NCI-H1105 treated with DMSO at 0.1 percent for 48 hours (cell line): Measurements from ENCODE around the gene C1orf210.

Source experiments
- DNase-seq: peaks from one replicate; lab custom pipeline; 2025; lab: John Stamatoyannopoulos, UW

Gene C1orf210

GRCh38 chr1:43312212-43312623, 26.8 kb upstream of the C1orf210 start:
- DNase-seq = no peak

DNA sequence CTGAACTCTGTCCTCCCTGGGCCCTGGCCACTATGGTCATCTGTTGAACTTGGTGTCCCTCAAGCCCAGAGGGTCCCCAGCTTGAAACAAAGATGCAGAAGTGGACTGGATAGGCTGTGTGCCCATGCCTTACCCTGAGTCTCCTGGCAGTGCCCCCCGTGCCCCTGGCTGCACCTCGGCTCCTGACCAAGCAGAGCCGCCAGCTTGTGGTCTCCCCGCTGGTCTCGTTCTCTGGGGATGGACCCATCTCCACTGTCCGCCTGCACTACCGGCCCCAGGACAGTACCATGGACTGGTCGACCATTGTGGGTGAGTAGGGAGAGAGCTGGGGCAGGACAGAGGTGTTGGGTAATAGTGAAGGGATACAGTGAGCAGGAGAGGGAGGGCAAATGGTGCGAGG, 26.1 kb upstream of the C1orf210 start:
- DNase-seq = no peak

DNA sequence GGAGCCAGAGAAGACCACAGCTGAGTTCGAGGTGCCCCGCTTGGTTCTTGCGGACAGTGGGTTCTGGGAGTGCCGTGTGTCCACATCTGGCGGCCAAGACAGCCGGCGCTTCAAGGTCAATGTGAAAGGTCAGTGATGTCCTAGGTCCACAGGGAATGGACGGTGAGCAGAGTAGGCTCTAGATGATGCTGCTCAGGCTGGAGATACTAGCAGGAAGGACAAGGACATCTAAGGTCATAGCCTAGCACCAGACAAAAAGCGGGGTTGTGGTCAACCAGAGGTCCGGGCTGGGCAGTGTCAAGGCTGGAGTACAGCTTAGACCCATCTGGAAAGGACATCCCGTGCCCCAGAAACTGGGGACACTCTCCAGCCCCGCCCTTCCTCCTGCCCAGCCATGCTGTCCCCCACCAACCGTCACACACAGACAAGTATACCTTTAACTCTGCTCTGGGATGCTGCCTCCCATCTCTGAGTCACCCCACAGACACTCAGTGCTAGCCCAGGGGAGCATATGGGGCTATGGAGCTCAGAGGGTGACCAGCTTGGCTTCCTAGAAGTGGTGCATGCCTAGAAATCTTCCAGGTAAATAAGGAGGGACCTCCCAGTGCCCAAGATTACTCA, 24.1 kb upstream of the C1orf210 start:
- DNase-seq = no peak

GRCh38 chr1:43308635-43309404, 23.4 kb upstream of the C1orf210 start:
- DNase-seq = no peak

DNA sequence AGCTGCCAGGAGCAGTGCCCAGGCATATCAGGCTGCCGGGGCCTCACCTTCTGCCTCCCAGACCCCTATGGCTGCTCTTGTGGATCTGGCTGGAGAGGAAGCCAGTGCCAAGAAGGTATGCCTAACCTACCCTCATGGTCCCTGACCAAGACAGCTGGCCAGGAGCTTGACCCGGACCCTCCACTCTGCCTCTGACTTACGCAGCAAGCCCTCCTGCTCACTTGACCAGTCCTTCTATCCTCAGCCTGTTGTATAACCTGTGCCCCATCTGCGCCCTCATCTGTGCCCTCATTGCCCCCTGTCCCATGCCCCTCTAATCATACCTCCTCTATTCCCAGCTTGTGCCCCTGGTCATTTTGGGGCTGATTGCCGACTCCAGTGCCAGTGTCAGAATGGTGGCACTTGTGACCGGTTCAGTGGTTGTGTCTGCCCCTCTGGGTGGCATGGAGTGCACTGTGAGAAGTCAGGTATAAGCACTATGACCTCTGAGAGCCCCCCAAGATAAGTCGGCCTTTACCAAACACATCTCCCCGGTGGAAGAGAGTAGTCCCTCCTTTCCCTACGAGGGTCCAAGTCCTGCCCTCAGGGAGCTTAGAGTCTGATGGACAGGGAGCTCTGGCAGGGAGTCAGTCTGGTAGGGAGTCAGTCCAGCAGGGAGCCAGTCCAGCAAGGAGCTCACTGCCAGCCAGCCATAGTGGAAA, 22.2 kb upstream of the C1orf210 start:
- DNase-seq = no peak

DNA sequence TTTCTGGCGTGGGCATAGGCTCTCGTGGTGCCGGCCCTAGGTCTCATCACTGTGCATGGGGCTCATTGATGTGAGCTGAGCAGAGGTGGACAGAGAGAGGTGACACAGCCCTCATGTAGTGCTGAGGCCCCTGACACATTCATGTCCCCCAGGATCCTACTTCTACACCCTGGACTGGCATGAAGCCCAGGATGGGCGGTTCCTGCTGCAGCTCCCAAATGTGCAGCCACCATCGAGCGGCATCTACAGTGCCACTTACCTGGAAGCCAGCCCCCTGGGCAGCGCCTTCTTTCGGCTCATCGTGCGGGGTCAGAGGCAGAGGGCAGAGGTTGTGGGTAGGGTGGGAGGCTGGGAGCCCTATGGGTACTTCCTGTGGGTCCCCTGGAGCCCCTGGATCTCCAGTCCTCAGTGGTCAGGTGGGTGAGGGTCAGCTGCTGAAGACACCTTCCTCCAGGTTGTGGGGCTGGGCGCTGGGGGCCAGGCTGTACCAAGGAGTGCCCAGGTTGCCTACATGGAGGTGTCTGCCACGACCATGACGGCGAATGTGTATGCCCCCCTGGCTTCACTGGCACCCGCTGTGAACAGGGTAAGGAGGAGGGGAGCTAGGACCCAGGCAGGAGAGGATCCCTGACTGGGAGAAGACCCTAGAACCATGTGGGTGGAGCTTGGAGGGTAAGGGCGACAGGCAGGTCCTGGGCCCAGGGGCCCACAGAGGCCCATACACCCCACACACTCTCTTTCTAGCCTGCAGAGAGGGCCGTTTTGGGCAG, 21.5 kb upstream of the C1orf210 start:
- no peak for DNase-seq

DNA sequence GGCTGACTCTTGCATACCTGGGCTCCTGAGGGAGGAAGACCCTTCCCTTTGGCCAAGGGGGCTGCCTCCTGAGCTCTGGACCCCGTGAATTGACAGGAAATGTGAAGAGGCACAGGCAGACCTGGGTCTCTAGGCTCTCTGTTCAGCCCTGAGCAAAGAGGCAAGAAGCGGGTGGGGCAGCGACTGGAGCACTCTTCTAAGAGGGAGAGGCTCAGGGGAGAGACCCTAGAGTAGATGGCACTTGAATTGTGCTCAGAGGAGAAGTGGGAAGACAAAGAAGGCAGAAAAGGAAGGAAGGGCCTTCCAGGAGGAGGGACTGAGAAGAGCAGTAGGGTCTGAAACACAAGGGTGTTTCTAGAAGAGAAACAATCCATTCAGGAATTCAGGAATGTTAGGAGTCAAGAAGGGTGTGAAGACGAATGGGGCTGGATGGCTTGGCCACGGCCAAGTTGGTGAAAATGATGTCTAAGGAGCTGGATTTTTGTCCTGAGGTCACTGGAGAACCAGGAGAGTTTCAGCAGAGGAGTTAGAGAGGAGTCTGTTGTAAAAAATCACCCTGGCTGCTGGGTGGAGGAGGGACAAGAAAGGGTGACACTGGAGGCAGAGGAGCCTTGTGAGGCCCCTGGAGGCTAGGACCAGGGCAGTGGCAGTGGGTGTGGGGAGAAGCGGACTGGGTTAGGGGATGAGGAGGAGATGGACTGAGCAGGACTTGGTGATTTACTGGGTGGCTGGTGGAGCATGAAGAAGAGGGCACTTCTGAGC, 20.7 kb upstream of the C1orf210 start:
- DNase-seq = no peak

GRCh38 chr1:43305461-43305860, 20.1 kb upstream of the C1orf210 start:
- DNase-seq = no peak

- no peak for DNase-seq
These were observed 19.5 kb upstream of the C1orf210 start for GRCh38 chr1:43304771-43305300.

GRCh38 chr1:43304314-43304681, 18.9 kb upstream of the C1orf210 start:
- no peak for DNase-seq

DNA sequence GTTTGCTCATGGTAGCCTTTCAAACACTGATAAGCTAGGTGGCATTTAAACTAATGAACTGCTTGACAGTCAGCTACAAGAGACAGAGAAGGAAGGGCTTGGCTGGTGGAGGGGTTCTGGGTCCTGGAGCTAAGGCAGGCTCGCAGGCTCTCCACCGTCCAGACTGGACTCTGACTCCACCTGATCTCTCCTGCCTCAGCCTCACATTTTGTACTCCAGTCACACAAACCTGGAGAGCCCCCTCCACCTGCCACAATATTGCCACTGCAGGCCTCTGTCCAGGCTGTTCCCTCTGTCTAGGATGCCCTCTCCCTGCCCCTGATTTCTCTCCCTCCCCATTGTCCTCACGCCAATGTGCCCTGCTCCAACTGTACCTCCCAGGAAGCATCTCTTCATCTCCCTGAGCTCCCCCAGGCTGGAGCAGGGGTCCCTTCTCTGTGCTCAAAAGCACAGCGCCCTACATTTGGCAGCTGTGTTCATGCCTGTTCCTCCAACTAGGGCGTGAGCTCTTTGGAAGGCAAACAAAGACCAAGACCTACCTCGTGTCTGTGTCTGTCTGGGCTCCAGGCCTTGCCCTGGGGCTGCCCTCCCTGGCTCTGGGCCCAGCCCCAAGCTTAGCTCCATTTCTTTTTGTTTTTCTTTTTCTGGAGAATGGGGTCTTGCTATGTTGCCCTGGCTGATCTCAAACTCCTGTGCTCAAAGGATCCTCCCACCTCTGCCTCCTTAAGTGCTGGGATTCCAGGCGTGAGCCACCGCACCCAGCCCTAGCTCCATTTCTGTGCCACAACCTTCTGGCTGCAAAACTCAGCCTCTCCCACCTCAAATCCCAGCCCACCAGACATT, 18.3 kb upstream of the C1orf210 start:
- no peak for DNase-seq

DNA sequence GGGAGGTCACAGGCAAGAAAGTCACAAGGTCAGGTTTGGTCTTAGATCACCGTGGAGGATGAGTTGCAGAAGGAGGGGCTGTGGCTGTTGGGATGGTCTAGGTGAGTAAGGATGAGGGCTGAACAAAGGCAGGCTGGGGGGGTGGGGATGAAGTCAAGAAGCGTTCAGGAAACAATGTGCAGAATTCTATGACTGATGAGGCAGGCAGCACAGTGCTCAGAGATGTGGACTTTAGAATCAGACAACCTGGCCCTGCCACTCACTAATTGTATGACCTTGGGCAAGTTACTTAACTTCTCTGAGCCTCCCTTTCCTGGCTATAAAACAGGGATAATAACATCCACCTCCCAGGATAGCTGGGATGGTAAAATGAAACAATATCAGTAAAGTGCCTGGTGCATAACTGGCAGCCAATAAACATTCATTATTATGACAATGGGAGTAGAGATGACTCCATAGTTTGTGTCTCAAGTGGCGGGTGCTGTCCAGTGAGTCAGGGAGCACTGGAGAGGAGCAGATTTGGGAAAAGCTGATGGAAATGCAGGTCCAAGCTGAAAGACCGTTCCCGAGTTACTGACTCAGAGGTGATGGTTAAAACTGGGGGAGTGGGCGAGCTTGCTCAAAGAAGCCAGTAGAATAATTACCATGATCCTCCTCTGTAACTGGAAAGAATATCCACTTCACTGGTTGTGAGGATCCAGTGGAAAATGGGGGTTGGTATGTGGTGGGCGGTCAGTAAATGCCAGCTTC, 17.5 kb upstream of the C1orf210 start:
- DNase-seq = no peak

GRCh38 chr1:43302201-43302600, 16.8 kb upstream of the C1orf210 start:
- DNase-seq = no peak

DNA sequence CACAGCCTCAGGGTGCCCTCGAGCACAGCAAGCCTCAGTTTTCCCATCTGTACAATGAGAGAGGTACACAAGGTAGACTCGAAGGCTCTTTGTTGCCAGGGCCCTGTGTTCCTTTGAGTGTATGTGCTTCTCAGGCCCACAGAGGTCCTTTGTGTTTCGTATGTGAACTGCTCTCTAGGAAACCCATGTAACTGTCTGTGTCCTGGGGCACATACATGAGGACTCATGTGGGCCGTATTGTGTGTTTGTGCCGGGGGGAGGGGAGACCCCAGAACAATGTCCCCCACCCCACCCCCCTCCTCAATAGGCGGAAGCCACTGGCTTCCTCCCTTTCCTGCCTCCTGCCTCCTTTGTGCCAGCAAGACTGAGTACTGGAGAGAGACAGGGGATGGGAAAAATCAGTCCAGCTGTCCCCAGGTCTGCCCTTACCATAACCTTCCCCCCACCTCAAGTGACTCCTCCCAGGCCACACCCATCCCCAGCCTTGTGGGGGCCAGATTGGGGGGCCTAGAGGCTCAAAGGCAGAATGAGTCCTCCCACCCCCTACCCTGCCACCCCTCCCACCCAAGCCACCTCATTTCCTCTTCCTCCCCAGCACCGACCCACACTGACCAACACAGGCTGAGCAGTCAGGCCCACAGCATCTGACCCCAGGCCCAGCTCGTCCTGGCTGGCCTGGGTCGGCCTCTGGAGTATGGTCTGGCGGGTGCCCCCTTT, 15.2 kb upstream of the C1orf210 start, which contains the start of gene TIE1:
TSS of gene TIE1 (plus strand) at position 605 of the 717 bp plus-strand sequence. CDS start at position 695, 90 bp downstream.
- DNase-seq = no peak

GRCh38 chr1:43299101-43299500, 13.7 kb upstream of the C1orf210 start:
- no peak for DNase-seq

DNA sequence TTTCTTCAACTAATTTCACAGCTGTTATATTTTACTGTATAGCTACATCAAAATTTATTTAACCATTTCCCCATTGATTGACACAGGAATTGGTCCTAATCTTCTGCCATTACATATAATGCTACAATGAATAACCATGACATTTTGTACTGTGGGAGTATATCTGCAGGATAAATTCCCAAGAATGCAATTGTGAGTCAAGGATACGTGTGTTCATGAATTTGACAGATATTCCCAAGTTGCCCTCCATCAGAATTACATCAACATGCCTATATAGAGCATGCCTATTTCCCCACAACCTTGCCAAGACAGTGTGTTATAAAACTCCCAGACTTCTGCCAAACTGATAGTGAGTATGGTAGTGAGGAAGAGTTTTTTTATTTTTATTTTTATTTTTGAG, 12.7 kb upstream of the C1orf210 start:
- no peak for DNase-seq

DNA sequence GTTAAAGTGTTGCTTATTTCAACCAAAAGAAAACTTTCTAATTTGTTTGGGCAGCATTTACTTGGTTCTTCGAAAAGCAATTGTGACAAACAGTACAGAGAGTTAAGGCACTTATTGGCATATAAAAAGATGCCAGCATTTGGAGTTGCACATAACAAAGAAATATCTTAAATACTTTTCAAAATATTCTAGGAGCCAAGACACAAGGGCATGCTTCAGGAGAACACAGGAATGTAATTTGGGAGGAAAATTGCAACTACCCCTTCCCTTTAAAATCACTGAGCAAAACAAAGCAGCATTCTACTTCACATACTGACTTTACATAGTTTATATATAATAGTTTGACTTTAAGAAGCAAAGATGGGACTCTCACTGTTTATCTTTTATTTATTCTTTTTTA, 10.8 kb upstream of the C1orf210 start:
- DNase-seq = no peak

DNA sequence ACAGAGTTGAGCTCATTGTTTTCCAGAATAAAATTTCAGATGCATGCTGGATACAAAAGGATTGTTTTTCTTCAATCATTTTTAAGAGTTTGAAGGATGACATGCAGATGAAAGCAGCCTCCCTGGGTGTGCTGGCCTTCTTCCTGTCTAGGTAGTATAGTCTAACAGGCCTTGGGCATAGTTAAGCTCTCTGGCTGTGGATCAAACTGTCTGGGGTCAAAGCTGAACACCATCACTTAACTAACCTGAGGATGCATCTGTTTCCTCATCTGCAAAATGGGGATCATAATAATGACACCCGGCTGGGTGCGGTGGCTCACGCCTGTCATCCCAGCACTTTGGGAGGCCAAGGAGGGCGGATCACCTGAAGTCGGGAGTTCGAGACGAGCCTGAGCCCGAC, 9.4 kb upstream of the C1orf210 start:
- DNase-seq = no peak
